Dedifferentiated amniotic fluid mesenchymal stem cell (primary cell): ENCODE measurements around the gene CCDC63.
"Not testable (repeated sequence)": the region's sequence is repeated elsewhere in the genome, so short reads cannot be mapped to it uniquely, and the experiment has no call there.

Experiments
- DNase-seq: peaks from one replicate; pipeline ENCODE4 v3.0.0-alpha.2; 2016; ENCODE audit errors: extremely low spot score

CCDC63 gene

DNA sequence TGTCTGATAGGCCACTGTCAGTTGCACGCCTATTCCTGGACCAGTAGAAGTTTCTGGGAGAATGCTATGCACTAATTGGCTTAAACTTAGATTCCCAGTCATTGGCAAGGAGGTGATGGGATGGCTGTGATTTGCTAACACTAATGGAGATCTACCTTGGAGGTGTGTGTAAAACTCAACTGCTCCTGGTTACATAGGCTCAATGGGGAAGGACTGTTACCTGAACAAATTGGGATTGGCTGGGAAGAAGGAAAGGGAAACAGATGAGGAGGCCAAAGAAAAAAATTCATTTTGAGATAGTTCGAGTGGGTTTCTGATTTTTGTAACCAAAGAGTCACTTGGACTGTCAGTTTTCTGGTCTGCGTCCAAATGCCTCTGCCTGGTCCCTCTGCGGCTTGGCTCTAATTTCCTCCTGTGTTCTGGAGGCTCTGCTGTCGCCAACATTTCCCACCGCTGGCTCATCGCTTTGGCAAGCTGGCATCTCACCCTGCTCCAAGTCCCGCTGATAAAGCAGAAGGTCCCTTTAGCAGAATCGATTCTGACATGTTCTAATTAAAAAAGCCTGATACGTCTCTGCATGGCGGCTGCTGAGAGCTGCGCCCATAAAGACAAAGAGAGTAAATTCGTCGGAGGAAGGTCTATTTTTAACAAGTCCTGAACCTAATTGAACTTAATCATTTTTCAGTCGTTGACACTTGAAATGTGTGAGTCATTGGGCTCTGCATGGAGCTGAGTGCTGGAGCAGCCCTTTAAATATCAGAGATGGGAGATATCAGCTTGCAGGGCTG is 2.0 kb upstream of the CCDC63 start:
- no peak for DNase-seq

DNA sequence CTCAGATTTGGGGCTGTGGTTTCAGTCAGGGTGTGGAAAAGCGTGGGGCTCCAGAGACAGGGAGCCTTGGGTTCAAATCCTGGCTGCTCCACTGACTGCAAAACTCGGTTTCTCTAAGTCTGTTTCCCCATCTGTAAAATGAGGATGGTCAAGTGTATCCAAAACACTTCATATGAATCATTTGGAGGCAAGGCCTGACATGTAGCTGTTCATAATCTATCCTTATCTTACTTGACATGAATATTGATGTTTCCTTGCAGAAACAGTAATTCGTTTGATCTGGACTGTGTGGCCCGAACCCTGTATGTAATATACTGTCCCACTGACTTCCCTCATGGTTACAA is 1.5 kb upstream of the CCDC63 start:
- DNase-seq: no peak

DNA sequence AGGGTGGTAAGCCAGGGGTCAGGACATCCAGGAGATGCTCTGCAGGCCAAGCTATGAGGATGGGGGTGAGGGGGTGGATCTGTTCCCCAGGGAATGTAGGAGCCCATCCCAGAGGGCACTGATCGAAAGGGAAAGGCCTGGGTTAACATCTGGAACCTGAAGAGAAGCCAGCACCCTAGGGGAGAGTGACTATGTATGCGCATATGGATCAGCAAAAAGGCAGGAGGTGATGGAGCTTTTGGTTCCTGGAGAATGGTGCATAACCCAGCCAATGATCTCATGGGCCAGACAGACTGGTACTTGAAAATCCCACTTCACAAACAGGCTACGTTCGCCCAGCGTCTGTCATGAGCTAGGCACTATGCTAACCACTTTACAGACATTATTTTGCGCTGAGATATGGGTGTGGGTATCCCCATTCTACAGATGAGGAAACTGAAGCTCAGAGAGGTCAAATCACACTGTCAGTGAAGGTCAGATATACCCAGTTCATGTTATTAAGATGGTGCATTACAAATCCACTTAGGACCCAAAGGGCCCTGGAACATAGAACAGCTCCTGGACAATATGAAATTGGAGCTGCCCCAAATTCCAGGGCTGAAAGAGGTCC is 1.6 kb downstream of the CCDC63 start:
- DNase-seq: no peak

DNA sequence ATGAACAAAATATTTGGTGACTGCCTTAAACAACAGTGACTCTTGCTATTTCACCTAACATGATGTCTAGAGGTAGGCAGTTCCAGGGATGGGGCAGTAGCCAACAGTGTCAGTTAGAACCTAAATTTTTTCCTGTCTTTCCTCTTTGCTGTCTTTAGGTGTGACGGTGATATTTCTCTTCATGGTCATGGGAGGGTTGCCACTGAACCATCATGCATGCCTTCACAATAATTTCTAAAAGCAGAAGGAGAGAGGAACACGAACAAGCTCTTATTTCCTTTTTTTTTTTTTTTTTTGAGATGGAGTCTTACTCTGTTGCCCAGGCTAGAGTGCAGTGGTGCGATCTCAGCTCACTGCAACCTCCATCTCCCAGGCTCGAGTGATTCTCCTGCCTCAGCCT is 2.4 kb downstream of the CCDC63 start:
- no peak for DNase-seq

DNA sequence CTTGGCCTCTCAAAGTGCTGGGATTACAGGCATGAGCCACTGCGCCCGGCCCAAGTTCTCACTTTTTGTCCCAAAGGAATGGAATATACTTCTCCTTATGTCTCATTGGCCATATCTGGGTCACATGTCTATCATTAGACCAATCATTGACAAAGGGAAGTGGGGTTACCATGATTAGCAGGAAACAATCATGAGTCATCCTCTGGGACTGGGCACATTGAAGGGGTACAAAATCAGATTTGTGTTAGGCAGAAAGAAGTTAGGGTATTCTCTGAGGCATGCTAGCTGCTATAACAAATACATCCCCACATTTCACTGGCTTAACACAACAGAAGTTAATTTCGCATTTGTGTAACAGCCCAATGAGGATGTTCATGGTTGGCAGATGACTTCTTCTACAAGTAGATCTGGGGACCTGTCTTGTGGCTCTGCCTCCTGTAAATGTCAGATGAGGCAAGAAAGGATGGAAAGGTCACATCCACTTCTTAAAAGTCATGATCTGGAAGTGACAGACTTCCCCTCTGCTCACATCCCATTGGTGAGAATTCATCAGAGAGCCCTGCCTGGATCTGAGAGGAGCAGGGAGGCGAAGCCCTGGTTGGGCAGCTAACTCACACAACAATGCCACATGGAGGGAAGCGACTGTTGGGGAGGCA is 3.1 kb downstream of the CCDC63 start:
- no peak for DNase-seq

GRCh38 chr12:110850762-110851161 is 4.0 kb downstream of the CCDC63 start:
- DNase-seq: no peak

DNA sequence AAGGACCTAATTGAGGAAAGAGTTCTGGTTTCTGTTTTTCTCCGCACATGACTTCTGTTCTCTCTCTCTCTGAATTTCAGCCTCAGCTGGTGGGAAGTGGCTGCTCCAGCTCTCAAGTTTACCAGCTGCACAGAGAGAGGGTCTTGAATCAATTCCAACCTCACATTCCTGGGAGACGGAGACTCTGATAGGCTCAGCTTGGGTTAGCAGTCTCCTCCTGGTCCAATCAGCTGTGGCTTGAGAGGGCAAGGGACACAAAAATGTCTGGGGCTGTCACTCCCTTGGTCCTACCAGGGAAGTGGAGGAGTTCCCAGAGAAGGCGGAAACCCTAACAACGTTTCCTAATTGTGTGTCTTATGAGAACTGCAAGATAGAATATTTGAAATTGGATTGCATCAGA is 7.0 kb downstream of the CCDC63 start:
- DNase-seq: no peak

- DNase-seq: no peak
These were observed 9.8 kb downstream of the CCDC63 start for GRCh38 chr12:110856542-110856941.

GRCh38 chr12:110857528-110857927 is 10.7 kb downstream of the CCDC63 start:
- no peak for DNase-seq

GRCh38 chr12:110857954-110858353 is 11.2 kb downstream of the CCDC63 start:
- not testable (repeated sequence) for DNase-seq

GRCh38 chr12:110858848-110859247 is 12.1 kb downstream of the CCDC63 start:
- no peak for DNase-seq

GRCh38 chr12:110860833-110861296 is 14.1 kb downstream of the CCDC63 start:
- DNase-seq: no peak

GRCh38 chr12:110861729-110862128 is 14.9 kb downstream of the CCDC63 start:
- DNase-seq: no peak

GRCh38 chr12:110862329-110862728 is 15.5 kb downstream of the CCDC63 start:
- DNase-seq: no peak

- DNase-seq: no peak
These were observed 16.4 kb downstream of the CCDC63 start for GRCh38 chr12:110863161-110863560.

- DNase-seq: no peak
These were observed 18.7 kb downstream of the CCDC63 start for GRCh38 chr12:110865521-110865920.

DNA sequence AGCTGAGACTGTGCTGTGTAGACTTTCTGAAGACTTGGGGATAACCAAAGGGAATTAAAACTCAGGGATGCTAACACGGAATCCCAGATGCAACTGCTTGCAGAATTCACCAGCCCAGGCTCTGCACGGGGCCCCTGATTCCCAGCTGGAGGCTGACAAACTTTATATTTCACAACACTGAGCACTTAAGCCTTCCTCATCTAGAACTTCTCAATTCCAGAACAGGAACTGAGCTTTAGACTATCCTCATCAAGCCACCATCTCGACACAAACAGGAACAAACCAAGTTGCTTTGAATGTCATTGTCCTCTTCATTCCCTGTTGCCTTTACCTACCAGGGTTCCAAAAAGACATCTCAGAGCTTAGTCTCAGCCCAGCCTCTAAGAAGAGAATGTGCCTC is 22.2 kb downstream of the CCDC63 start:
- DNase-seq: no peak

DNA sequence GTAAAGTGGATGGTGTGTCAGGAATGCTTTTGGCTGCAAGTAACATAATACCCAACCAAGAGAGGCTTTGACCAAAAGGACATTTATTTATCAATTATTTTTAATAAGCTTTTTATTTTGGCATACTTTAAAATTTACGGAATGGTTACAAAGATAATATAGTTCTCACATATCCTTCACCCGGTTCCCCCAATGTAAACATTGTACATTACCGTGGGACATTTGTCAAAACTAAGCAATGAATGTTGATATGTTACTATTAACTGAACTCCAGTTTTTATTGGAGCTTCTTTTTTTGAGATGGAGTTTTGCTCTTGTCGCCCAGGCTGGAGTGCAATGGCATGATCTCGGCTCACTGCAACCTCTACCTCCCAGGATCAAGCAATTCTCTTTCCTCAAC is 23.0 kb downstream of the CCDC63 start:
- DNase-seq: no peak

- DNase-seq: no peak
These were observed 25.3 kb downstream of the CCDC63 start for GRCh38 chr12:110872100-110872499.

- no peak for DNase-seq
These were observed 27.6 kb downstream of the CCDC63 start for GRCh38 chr12:110874351-110874750.

DNA sequence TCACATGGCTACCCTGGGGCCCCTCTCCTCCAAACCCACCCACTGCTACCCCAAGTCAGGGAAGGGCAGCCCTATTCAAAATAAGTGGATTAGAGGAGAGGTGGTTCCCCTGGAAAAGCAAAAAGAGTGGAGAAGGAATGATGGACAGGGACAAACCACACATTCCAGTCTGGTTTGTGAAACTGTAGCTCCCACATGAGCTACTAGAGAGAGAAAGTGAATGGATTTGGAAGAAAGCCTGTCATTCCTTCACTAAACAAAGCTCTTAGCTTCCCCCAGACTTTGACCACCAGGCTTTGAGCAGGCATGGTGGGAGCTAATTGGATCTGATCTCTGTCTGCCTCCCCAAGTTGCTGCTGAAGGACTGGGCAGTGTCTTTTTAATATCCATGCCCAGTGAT is 28.0 kb downstream of the CCDC63 start:
- no peak for DNase-seq

GRCh38 chr12:110880651-110881050 is 33.9 kb downstream of the CCDC63 start:
- no peak for DNase-seq

GRCh38 chr12:110883251-110883650 is 36.5 kb downstream of the CCDC63 start:
- DNase-seq: no peak
